ENCODE results near the gene ABCA2.
A peak's percentile ranks its signal among the peaks of the same experiment; 100 is the strongest.

The ABCA2 gene

GRCh38 chr9:137030538-137031527 lies 2.8 kb upstream of the ABCA2 start:
- DNase-seq (ENCODE audit: low read depth in 2 of 2): no peak

- DNase-seq (ENCODE audit: low read depth in 2 of 2): no peak
Observed at GRCh38 chr9:137030006-137030405, 2.0 kb upstream of the ABCA2 start.

GRCh38 chr9:137029058-137029936 lies 1.3 kb upstream of the ABCA2 start:
- peak in 1 of 2 donors; percentile 52 for DNase-seq (ENCODE audit: low read depth in 2 of 2)

GRCh38 chr9:137028263-137029057 lies 423 bp upstream of the ABCA2 start:
- DNase-seq (ENCODE audit: low read depth in 2 of 2): peak; percentile 41 to 46

- DNase-seq (ENCODE audit: low read depth in 2 of 2): no peak
Observed at GRCh38 chr9:137026828-137027227, 1.2 kb downstream of the ABCA2 start.

GRCh38 chr9:137026384-137026783 lies 1.7 kb downstream of the ABCA2 start:
- no peak for DNase-seq (ENCODE audit: low read depth in 2 of 2)

- no peak for DNase-seq (ENCODE audit: low read depth in 2 of 2)
Observed at GRCh38 chr9:137025517-137025966, 2.5 kb downstream of the ABCA2 start.

- DNase-seq (ENCODE audit: low read depth in 2 of 2): no peak
Observed at GRCh38 chr9:137023583-137023991, 4.5 kb downstream of the ABCA2 start.

- DNase-seq (ENCODE audit: low read depth in 2 of 2): no peak
Observed at GRCh38 chr9:137023157-137023556, 4.9 kb downstream of the ABCA2 start.

- DNase-seq (ENCODE audit: low read depth in 2 of 2): no peak
Observed at GRCh38 chr9:137022662-137023008, 5.4 kb downstream of the ABCA2 start.

- DNase-seq (ENCODE audit: low read depth in 2 of 2): peak in 1 of 2 donors; percentile 57
Observed at GRCh38 chr9:137021979-137022661, 5.9 kb downstream of the ABCA2 start.

GRCh38 chr9:137021568-137021978 lies 6.5 kb downstream of the ABCA2 start:
- DNase-seq (ENCODE audit: low read depth in 2 of 2): no peak

- no peak for DNase-seq (ENCODE audit: low read depth in 2 of 2)
Observed at GRCh38 chr9:137020771-137021567, 7.1 kb downstream of the ABCA2 start.

- no peak for DNase-seq (ENCODE audit: low read depth in 2 of 2)
Observed at GRCh38 chr9:137019891-137020683, 8.0 kb downstream of the ABCA2 start.

GRCh38 chr9:137018761-137019559 lies 9.1 kb downstream of the ABCA2 start:
- no peak for DNase-seq (ENCODE audit: low read depth in 2 of 2)

GRCh38 chr9:137017791-137018497 lies 10.1 kb downstream of the ABCA2 start:
- no peak for DNase-seq (ENCODE audit: low read depth in 2 of 2)

GRCh38 chr9:137017071-137017470 lies 11.0 kb downstream of the ABCA2 start:
- DNase-seq (ENCODE audit: low read depth in 2 of 2): no peak

- no peak for DNase-seq (ENCODE audit: low read depth in 2 of 2)
Observed at GRCh38 chr9:137016436-137016835, 11.6 kb downstream of the ABCA2 start.

Measured in activated CD8-positive, alpha-beta memory T cell treated with anti-CD3 and anti-CD28 coated beads for 4 hours (primary cell).